D721Med (cell line): ENCODE measurements around the gene HDAC1.

Experiments
- DNase-seq: peaks from one replicate; pipeline ENCODE4 v3.0.0; 2011; ENCODE audit warnings: low spot score; ENCODE audit not compliant: insufficient read length
- FAIRE-seq: peaks from 2 replicates; lab custom pipeline; 2011; peaks lifted over from hg19 to GRCh38; lab: Jason Lieb, UNC
- CTCF ChIP-seq: IDR thresholded peaks from 2 replicates; pipeline ENCODE4 v1.5.1; 2012; ENCODE audit warnings: mild to moderate bottlenecking, control low read depth; ENCODE audit not compliant: insufficient read depth; ENCODE audit errors: missing control alignments

HDAC1 gene

GRCh38 chr1:32303358-32303757, 11.5 kb downstream of the HDAC1 start:
- no peak for FAIRE-seq

GRCh38 chr1:32303997-32304622, 12.2 kb downstream of the HDAC1 start:
- FAIRE-seq = no peak
- TF ChIP-seq CTCF = no peak
- DNase-seq = no peak

More at GRCh38 chr1:32303358-32303757, 11.5 kb downstream of the HDAC1 start:
- no peak for DNase-seq
- TF ChIP-seq CTCF = no peak

GRCh38 chr1:32305310-32305709, 13.4 kb downstream of the HDAC1 start:
- TF ChIP-seq CTCF = no peak
- DNase-seq (no peak), FAIRE-seq (no peak)

GRCh38 chr1:32307324-32307723, 15.4 kb downstream of the HDAC1 start:
- FAIRE-seq (no peak), DNase-seq (no peak)

GRCh38 chr1:32309960-32310359, 18.1 kb downstream of the HDAC1 start:
- TF ChIP-seq CTCF = no peak
- DNase-seq (no peak), FAIRE-seq (no peak)

More at GRCh38 chr1:32307324-32307723, 15.4 kb downstream of the HDAC1 start:
- no peak for TF ChIP-seq CTCF

- FAIRE-seq = no peak
- TF ChIP-seq CTCF = no peak
Observed at GRCh38 chr1:32311709-32312393, 20.0 kb downstream of the HDAC1 start.

GRCh38 chr1:32316903-32317277, 25.0 kb downstream of the HDAC1 start:
- no peak for DNase-seq
- no peak for FAIRE-seq
- no peak for TF ChIP-seq CTCF

More at GRCh38 chr1:32311709-32312393, 20.0 kb downstream of the HDAC1 start:
- no peak for DNase-seq
